ENCODE results near the gene TBC1D21. TPM values are rescaled to one million over a fixed set of nuclear protein-coding genes. Genes with fewer than 3 reads are reported as not detected.
"Not testable (repeated sequence)": the region's sequence is repeated elsewhere in the genome, so short reads cannot be mapped to it uniquely, and the experiment has no call there.

Gene TBC1D21
- total and polyA plus RNA-seq, 9 donors = not detected

GRCh38 chr15:73937726-73938125, 64.4 kb downstream of the TBC1D21 start:
- no peaks in the 10 kb centered on the region for H3K9me3 ChIP-seq (replicated peaks; ENCODE audit: control insufficient read depth, low read depth, low read length)
- peaks cover 15% of the 10 kb centered on the region for H3K4me1 ChIP-seq (ENCODE audit: control insufficient read depth, insufficient read depth, low read length)
- no peaks in the 10 kb centered on the region for H3K27me3 ChIP-seq (ENCODE audit: control insufficient read depth, insufficient read depth, low read length)
- no peak overlapping the region for H3K27ac ChIP-seq (ENCODE audit: low read length)
- WGBS (ENCODE audit: insufficient coverage) = 100% methylated on average over 6 of the region's 11 CpGs
- no peak for DNase-seq
- no peak overlapping the region for H3K4me3 ChIP-seq (ENCODE audit: low read length)
- no peaks in the 10 kb centered on the region for H3K36me3 ChIP-seq (ENCODE audit: control insufficient read depth, insufficient read depth, low read length)

GRCh38 chr15:73938516-73938915, 65.2 kb downstream of the TBC1D21 start:
- H3K4me3 ChIP-seq (ENCODE audit: low read length); H3K27ac ChIP-seq (ENCODE audit: low read length); H3K36me3 ChIP-seq (ENCODE audit: control insufficient read depth, insufficient read depth, low read length); H3K9me3 ChIP-seq (replicated peaks; ENCODE audit: control insufficient read depth, low read depth, low read length); DNase-seq; H3K27me3 ChIP-seq (ENCODE audit: control insufficient read depth, insufficient read depth, low read length): not testable (repeated sequence)
- WGBS (ENCODE audit: insufficient coverage) = 82% methylated on average over 5 of the region's 8 CpGs
- H3K4me1 ChIP-seq (ENCODE audit: control insufficient read depth, insufficient read depth, low read length) = peaks cover 15% of the 10 kb centered on the region

Other genes starting within 250 kb of the TBC1D21 start
- gene NPTN, start 240.2 kb upstream of the TBC1D21 start, total RNA-seq = 78.7 TPM
- gene NPTN, start 240.2 kb upstream of the TBC1D21 start, polyA plus RNA-seq (ENCODE audit: insufficient read depth in 1 of 8, insufficient read length in 8 of 8, low replicate concordance in 1 of 8) = 10 to 100 TPM; 64.8 to 96.4 (median 85.3) TPM
- 48.3 TPM for gene CD276, start 189.2 kb upstream of the TBC1D21 start, total RNA-seq
- gene CD276, start 189.2 kb upstream of the TBC1D21 start, polyA plus RNA-seq (ENCODE audit: insufficient read depth in 1 of 8, insufficient read length in 8 of 8, low replicate concordance in 1 of 8) = 100 to 1,000 TPM in 7 of 8 donors, 10 to 100 TPM in 1; 98.2 to 180 (median 137) TPM
- gene INSYN1, start 120.2 kb upstream of the TBC1D21 start, total RNA-seq = 5.7 TPM
- 1 to 10 TPM; 3.1 to 9.0 (median 5.3) TPM for gene INSYN1, start 120.2 kb upstream of the TBC1D21 start, polyA plus RNA-seq (ENCODE audit: insufficient read depth in 1 of 8, insufficient read length in 8 of 8, low replicate concordance in 1 of 8)
- gene LOXL1, start 52.9 kb downstream of the TBC1D21 start, total RNA-seq = 20.0 TPM
- gene LOXL1, start 52.9 kb downstream of the TBC1D21 start, polyA plus RNA-seq (ENCODE audit: insufficient read depth in 1 of 8, insufficient read length in 8 of 8, low replicate concordance in 1 of 8) = 10 to 100 TPM; 24.2 to 48.0 (median 34.8) TPM
- gene STOML1, start 118.7 kb downstream of the TBC1D21 start, total RNA-seq = 40.2 TPM
- 10 to 100 TPM; 21.0 to 38.9 (median 32.6) TPM for gene STOML1, start 118.7 kb downstream of the TBC1D21 start, polyA plus RNA-seq (ENCODE audit: insufficient read depth in 1 of 8, insufficient read length in 8 of 8, low replicate concordance in 1 of 8)
- 15.2 TPM for gene PML, start 121.2 kb downstream of the TBC1D21 start, total RNA-seq
- gene PML, start 121.2 kb downstream of the TBC1D21 start, polyA plus RNA-seq (ENCODE audit: insufficient read depth in 1 of 8, insufficient read length in 8 of 8, low replicate concordance in 1 of 8) = 10 to 100 TPM; 21.8 to 47.2 (median 32.6) TPM
- 0.13 TPM for gene GOLGA6A, start 209.0 kb downstream of the TBC1D21 start, total RNA-seq
- 1 to 10 TPM in 1 of 8 donors, under 1 TPM in 6, not detected in 1; 0.10 to 1.2 (median 0.31) TPM for gene GOLGA6A, start 209.0 kb downstream of the TBC1D21 start, polyA plus RNA-seq (ENCODE audit: insufficient read depth in 1 of 8, insufficient read length in 8 of 8, low replicate concordance in 1 of 8)